ENCODE results near the gene KAZALD1. TPM values are rescaled to one million over a fixed set of nuclear protein-coding genes. Genes with fewer than 3 reads are reported as not detected.

Gene KAZALD1
- total RNA-seq, 2 experiments from 2014 or later = 0.35 to 0.53 TPM

DNA sequence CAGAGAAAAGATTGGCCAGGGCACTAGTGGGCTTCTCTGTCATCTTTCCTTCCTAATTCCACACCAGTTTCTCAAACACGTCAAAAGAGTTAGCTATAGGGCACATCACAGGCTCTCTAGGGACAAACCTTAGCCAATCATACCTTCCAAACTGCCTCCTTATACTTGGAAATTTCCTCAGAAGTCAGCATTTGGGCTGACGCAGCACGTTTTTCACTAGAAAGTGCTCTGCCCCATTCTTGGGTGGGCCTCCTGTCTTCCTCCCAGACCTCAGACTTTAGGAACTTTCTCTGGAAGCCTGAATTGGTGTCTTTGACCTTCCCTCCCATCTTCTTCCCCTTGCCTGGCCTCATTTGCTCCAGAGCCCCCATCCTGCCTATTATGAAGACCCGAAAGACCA lies 19.7 kb upstream of the KAZALD1 start:
- ChIA-PET POLR2A (interaction anchor here (0.5 to 6.0 kb wide), 9 partner anchors 8 to 106 kb away, joined by 3 to 44 read pairs (median 6); partner anchors contain the start of genes KAZALD1, PDZD7 and SFXN3), CTCF (interaction anchor here (0.7 to 22.6 kb wide), 13 partner anchors 10 to 100 kb away, joined by 3 to 515 read pairs (median 5); partner anchors contain the start of genes KAZALD1, PDZD7 and SFXN3)
- H3K27ac Mint-ChIP-seq = no peak overlapping the region
- peaks cover 20% of the 10 kb centered on the region for H3K27me3 Mint-ChIP-seq
- H3K36me3 Mint-ChIP-seq (ENCODE audit: low read depth) = peaks cover 22% of the 10 kb centered on the region
- H3K4me3 Mint-ChIP-seq = peak overlapping the region; percentile 96
- H3K4me1 Mint-ChIP-seq = peaks cover 27% of the 10 kb centered on the region
- DNase-seq = no peak
- H3K9me3 Mint-ChIP-seq = no peaks in the 10 kb centered on the region

DNA sequence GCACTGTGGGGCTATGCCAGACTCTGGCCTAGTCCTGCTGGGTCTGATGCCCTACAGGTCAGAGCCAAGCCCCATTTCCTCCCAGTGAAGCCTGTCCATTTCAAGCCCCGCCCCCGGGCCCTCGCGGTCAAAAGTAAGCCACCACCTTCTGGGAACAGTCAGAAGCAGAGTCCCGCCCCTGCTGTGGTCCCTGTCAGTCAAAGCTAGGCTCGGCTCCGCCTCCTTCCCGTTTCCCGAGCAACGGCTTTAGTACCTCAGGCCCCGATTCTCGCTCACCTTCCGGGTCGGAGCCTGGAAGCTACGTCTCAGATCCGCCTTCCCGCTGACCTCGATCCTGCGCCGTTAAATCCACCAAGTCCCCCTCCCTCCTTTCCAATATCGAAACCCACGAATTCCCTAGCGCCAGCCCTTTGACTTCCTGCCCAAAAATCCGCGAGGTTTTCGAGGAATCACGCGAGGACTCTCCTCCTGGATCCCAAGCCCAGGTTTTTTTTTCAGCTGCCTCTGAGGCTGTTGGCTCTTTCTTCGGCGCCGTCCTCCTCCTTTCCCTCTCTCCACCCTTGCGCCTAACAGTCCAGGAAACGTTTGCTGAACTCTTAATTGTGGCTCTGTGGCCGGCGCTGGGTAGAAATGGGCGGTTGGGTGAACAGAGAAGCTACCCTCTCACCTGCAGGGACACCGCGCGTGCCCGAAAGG lies 19.0 kb upstream of the KAZALD1 start:
- Mint-ChIP-seq H3K4me3 (peak overlapping the region; percentile 96), H3K9me3 (no peaks in the 10 kb centered on the region), H3K27me3 (peaks cover 27% of the 10 kb centered on the region), H3K4me1 (peaks cover 27% of the 10 kb centered on the region), H3K27ac (peak overlapping the region; percentile 80), H3K36me3 (ENCODE audit: low read depth) (peaks cover 15% of the 10 kb centered on the region)
- DNase-seq = peak; percentile 93
- ChIA-PET CTCF (interaction anchor here (0.7 to 22.6 kb wide), 10 partner anchors 11 to 99 kb away, joined by 3 to 515 read pairs (median 8); partner anchors contain the start of genes KAZALD1, PDZD7 and SFXN3), POLR2A (interaction anchor here (0.5 to 6.0 kb wide), 10 partner anchors 7 to 106 kb away, joined by 3 to 44 read pairs (median 6); partner anchors contain the start of genes KAZALD1, PDZD7 and SFXN3)

DNA sequence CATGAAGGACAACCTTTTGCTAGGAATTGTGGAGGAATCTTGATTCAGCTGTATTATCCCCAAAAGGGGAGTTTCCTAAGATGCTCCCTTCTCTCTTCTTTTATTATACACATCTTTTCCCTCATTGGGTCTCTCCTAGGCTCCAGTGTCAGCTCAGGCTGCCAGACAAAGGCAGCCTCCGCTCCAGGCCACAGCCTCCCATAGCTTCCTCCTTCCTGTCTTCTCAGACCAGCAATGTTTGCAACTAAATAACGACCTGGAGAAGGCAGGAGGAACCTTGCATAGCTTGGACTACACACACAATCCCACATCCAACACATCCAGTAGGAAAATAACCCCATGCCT lies 18.5 kb upstream of the KAZALD1 start:
- peak overlapping the region; percentile 96 for H3K4me3 Mint-ChIP-seq
- H3K4me1 Mint-ChIP-seq = peaks cover 28% of the 10 kb centered on the region
- H3K27ac Mint-ChIP-seq = no peak overlapping the region
- no peaks in the 10 kb centered on the region for H3K9me3 Mint-ChIP-seq
- peaks cover 32% of the 10 kb centered on the region for H3K27me3 Mint-ChIP-seq
- ChIA-PET POLR2A (interaction anchor here (0.7 to 6.0 kb wide), 8 partner anchors 8 to 89 kb away, joined by 3 to 44 read pairs (median 6); partner anchors contain the start of genes KAZALD1, PDZD7 and SFXN3), CTCF (interaction anchor here (0.8 to 22.6 kb wide), 10 partner anchors 11 to 171 kb away, joined by 3 to 515 read pairs (median 8); partner anchors contain the start of genes KAZALD1, PDZD7 and SFXN3)
- peaks cover 10% of the 10 kb centered on the region for H3K36me3 Mint-ChIP-seq (ENCODE audit: low read depth)
- no peak for DNase-seq

DNA sequence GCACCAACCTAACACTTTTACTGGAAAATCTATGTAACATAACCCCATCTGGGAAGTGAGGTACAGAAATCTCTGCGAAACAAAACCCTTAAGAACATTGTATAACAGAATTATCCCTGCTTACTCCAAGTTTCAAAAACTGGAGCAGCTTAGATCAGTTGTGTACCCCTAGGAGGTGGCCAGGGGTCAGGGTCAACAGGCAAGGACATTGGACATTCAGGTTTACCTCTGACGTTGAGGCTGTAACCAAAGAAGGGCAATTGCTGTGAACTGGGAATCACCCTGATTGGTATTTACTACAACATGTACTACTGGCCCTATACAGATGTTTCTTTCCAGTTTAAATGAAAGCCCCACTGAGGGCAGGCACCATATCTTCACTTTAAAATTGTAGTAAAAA lies 17.7 kb upstream of the KAZALD1 start:
- peaks cover 34% of the 10 kb centered on the region for H3K4me1 Mint-ChIP-seq
- DNase-seq = no peak
- ChIA-PET CTCF (interaction anchor here (0.8 to 22.6 kb wide), 6 partner anchors 12 to 170 kb away, joined by 4 to 515 read pairs (median 32); partner anchors contain the start of genes KAZALD1, PDZD7 and SFXN3), POLR2A (interaction anchor here (1.8 to 6.0 kb wide), 4 partner anchors 8 to 18 kb away, joined by 7 to 44 read pairs (median 22); partner anchors contain the start of genes KAZALD1, PDZD7 and SFXN3)
- no peak overlapping the region for H3K27ac Mint-ChIP-seq
- peaks cover 40% of the 10 kb centered on the region for H3K27me3 Mint-ChIP-seq
- H3K4me3 Mint-ChIP-seq = no peak overlapping the region
- H3K36me3 Mint-ChIP-seq (ENCODE audit: low read depth) = peaks cover 3% of the 10 kb centered on the region
- H3K9me3 Mint-ChIP-seq = no peaks in the 10 kb centered on the region

DNA sequence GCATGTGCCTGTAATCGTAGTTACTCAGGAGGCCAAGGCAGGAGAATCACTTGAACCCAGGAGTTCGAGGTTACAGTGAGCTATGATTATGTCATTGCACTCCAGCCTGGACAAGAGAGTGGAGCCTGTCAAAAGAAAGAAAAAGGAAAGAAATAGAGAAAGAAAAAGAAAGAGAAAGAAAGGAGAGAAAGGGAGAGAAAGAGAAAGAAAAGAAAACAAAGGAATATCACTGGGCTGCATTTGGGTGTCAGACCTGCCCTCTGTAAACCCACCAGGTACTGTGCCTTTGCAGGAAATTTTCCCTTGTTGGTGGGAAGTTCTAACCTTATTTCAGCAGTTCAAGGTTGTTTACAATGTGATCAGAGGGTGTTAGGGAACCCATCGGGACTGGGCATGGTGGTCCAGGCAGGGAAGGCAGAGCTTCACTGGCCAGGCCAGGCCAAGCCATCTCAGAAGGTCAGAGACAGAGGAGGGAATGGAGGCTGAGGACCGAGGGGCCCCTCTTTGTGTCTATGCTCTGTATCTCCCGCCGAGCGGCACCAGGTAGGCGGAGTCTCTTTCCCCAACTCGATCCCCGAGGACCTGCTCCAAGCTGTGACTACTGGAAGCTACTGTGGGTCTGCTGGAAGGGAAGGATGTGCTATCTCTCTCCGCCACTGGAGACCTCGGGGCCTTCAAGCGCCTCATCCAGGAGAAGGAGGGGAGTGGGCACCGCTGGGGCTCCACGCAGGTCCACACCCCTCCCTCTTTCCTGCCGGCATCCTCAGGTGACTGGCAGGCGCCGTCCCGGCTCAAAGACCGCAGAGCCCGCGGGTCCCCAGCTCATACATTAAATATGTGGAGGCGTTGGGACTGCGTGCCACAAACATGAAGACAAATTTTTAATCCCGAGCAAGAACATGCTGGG lies 15.2 kb upstream of the KAZALD1 start:
- Mint-ChIP-seq H3K4me3 (no peak overlapping the region), H3K27me3 (peaks cover 50% of the 10 kb centered on the region), H3K9me3 (no peaks in the 10 kb centered on the region), H3K36me3 (ENCODE audit: low read depth) (no peaks in the 10 kb centered on the region), H3K4me1 (peaks cover 40% of the 10 kb centered on the region), H3K27ac (no peak overlapping the region)
- DNase-seq = no peak
- CTCF ChIA-PET = interaction anchor here (1.2 to 23.6 kb wide), 4 partner anchors 2 to 95 kb away, joined by 4 to 515 read pairs (median 260); partner anchors contain the start of gene KAZALD1
- POLR2A ChIA-PET = interaction anchor here (1.1 to 1.4 kb wide), 2 partner anchors 16 to 49 kb away, joined by 3 read pairs; partner anchors contain the start of genes PDZD7 and SFXN3

DNA sequence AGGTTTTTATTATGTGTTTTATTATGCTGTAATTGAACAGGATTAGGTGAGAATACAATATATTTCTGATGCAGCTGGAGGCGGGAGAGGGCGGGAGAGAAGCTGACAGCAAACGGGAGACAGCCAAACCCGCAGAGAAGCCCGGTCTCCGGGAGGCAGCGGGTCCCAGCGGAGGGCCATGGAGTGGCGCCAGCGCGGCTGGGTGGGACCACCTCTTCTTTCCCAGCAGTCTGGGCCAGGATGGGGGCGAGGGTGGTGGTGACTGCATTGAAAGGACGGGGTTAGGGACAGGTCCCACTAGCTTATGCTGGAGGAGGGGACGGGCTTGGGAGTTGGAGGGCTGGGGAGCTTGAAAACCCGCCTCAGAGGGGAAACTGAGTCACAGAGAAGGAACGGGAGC lies 14.5 kb upstream of the KAZALD1 start:
- peaks cover 50% of the 10 kb centered on the region for H3K27me3 Mint-ChIP-seq
- CTCF ChIA-PET = interaction anchor here (1.7 to 23.6 kb wide), 3 partner anchors 2 to 28 kb away, joined by 6 to 515 read pairs (median 515); partner anchors contain the start of gene KAZALD1
- no peaks in the 10 kb centered on the region for H3K36me3 Mint-ChIP-seq (ENCODE audit: low read depth)
- H3K4me3 Mint-ChIP-seq = no peak overlapping the region
- no peak overlapping the region for H3K27ac Mint-ChIP-seq
- no peak for DNase-seq
- H3K9me3 Mint-ChIP-seq = no peaks in the 10 kb centered on the region
- POLR2A ChIA-PET = interaction anchor here (1.1 kb wide), 2 partner anchors 16 to 50 kb away, joined by 3 read pairs; partner anchors contain the start of genes PDZD7 and SFXN3
- H3K4me1 Mint-ChIP-seq = peaks cover 33% of the 10 kb centered on the region

DNA sequence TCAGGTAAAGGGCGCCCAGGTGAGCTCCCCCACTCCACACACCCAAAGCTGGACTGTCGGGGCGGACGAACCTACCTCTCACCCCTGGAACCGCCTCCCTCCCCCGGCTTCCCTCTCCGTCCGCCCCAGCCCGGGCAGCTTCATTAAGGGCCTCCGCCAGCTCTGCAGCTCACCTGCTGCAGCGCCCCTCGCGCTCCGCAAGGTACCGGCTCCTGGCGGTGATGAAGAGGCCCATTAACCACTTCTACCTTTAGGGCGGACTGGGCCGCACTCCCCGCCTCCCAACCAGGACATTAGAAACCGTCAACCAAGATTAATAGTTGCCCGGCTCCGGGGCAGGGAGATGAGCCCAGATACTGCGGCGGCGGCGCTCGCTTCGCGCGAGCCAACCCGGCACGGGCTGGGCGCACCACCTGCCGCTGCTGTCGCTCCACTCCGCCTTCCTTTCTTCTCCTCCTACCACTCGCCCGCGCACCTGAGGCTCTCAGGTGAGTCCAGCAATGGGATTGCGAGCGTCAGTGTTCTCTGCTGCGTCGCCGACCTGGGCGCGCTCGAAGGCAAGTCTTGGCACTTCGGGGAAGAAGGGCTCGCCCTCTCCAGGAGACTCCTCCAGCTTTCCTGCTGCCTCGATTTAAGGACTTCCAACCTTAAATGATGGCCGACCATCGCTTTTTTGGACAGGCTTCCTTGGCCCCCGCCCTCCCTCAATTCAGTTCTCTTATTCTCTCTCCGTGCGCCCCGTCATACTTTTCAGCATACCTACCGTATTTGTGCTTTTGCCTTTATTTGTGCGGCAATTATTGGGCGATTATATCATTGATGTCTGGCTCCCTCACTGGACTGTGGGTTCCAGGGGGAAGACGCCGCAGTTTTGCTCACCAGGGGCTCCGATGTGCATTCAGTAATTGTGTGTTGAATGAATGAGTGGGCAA lies 13.6 kb upstream of the KAZALD1 start:
- no peak overlapping the region for H3K4me3 Mint-ChIP-seq
- H3K4me1 Mint-ChIP-seq = peaks cover 23% of the 10 kb centered on the region
- no peak for DNase-seq
- peaks cover 48% of the 10 kb centered on the region for H3K27me3 Mint-ChIP-seq
- no peaks in the 10 kb centered on the region for H3K9me3 Mint-ChIP-seq
- no peak overlapping the region for H3K27ac Mint-ChIP-seq
- CTCF ChIA-PET = interaction anchor here (22.6 to 23.6 kb wide), 2 partner anchors 3 to 10 kb away, joined by 515 read pairs; partner anchors contain the start of gene KAZALD1
- POLR2A ChIA-PET = interaction anchor here (1.1 kb wide), 2 partner anchors 17 to 51 kb away, joined by 3 read pairs; partner anchors contain the start of genes PDZD7 and SFXN3
- H3K36me3 Mint-ChIP-seq (ENCODE audit: low read depth) = no peaks in the 10 kb centered on the region

DNA sequence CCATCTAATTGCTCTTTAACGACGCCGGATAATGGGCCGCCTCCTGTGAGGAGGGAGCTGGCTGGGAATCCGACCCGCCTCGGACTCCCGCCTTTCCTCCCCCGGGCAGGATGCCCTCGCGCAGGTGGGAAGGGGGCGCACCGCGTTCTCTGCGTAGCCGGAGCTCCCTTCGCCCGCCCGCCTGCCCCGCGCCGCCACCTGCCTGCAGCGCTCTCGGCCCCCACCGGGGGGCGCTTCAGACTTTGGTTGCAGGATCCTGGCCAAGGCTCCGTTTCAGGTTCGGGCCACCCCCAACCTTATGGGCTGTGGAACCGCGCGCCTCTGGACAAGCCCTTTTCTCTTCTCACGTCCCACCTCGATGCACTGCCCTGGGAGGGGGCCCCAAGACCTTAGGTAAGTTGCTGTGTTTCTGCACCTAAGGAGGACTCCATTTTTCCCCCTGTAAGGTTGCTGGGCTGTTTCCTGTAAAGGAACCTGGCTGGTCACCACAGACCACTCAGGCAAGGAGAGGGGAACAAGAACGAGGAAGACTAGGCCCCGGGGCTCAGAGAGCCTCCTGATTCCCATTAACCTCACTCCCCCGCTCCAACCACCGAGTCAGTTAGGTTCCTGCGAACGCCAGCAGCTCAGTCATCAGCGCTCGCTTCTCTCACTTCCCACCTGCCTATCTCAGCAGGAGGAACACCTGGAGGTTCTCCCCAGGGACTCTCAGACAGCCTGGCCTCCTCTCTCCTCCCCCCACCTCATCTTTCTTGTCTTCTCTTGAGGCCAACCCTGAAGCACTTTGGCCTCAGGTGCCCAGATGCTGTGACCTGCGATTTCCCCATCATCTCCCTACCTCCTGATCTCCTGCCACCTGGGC lies 11.3 kb upstream of the KAZALD1 start:
- DNase-seq = peak; percentile 83
- H3K9me3 Mint-ChIP-seq = no peaks in the 10 kb centered on the region
- peaks cover 32% of the 10 kb centered on the region for H3K4me1 Mint-ChIP-seq
- H3K4me3 Mint-ChIP-seq = no peak overlapping the region
- POLR2A ChIA-PET = interaction anchor here (1.0 to 2.8 kb wide), 9 partner anchors 7 to 19 kb away, joined by 3 to 11 read pairs (median 5); partner anchors contain the start of genes KAZALD1, PDZD7 and SFXN3
- H3K36me3 Mint-ChIP-seq (ENCODE audit: low read depth) = peaks cover 9% of the 10 kb centered on the region
- CTCF ChIA-PET = interaction anchor here (0.8 to 23.6 kb wide), 25 partner anchors 5 to 519 kb away, joined by 3 to 515 read pairs (median 5); partner anchors contain the start of genes KAZALD1, PDZD7 and SFXN3
- H3K27ac Mint-ChIP-seq = no peak overlapping the region
- H3K27me3 Mint-ChIP-seq = peaks cover 41% of the 10 kb centered on the region

DNA sequence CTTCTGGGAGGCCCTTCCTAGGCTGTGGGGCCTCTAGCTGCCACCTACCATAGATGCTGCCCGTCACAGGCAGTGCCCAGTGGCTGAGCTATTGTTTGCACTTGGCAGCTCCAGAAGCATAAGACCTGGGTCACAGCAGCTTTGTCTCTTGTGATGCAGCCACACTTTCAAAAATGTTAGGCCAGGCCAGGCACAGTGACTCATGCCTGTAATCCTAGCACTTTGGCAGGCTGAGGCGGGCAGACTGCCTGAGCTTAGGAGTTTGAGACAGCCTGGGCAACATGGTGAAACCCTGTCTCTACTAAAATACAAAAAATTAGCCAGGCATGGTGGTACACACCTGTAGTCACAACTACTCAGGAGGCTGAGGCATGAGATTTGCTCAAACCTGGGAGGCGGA lies 9.5 kb upstream of the KAZALD1 start:
- Mint-ChIP-seq H3K4me1 (peaks cover 39% of the 10 kb centered on the region), H3K4me3 (no peak overlapping the region), H3K9me3 (no peaks in the 10 kb centered on the region), H3K27ac (no peak overlapping the region), H3K36me3 (ENCODE audit: low read depth) (peaks cover 18% of the 10 kb centered on the region), H3K27me3 (peaks cover 29% of the 10 kb centered on the region)
- POLR2A ChIA-PET = interaction anchor here (2.0 to 2.8 kb wide), 3 partner anchors 8 to 21 kb away, joined by 8 to 11 read pairs (median 8); partner anchors contain the start of genes PDZD7 and SFXN3
- no peak for DNase-seq
- CTCF ChIA-PET = interaction anchor here (1.1 to 23.6 kb wide), 6 partner anchors 6 to 90 kb away, joined by 3 to 515 read pairs (median 30); partner anchors contain the start of gene KAZALD1

DNA sequence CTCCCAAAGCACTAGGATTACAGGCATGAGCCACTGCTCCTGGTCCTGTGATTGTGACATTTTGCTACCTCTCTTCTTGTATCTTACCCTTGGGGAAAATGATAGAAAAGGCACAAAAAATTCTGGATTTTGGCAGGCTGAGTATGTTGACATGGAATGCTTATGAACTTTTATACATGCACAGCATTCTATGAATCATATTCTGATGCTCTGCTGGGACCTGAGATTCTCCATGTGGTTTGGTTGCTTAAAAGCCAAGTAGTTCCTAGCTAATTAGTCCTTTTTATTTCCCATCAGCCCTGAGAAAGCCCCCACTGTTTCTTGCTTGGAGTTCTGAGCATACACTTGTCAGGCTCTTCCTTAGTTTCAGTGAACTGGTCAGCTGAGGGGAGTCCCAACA lies 8.3 kb upstream of the KAZALD1 start:
- peaks cover 16% of the 10 kb centered on the region for H3K27me3 Mint-ChIP-seq
- no peak overlapping the region for H3K4me3 Mint-ChIP-seq
- ChIA-PET CTCF (interaction anchor here (0.6 to 23.6 kb wide), 4 partner anchors 5 to 61 kb away, joined by 3 to 515 read pairs (median 262); partner anchors contain the start of gene KAZALD1), POLR2A (interaction anchor here (1.3 kb wide), 1 partner anchor 10 kb away, joined by 3 read pairs; no protein-coding TSS in a partner anchor)
- peaks cover 22% of the 10 kb centered on the region for H3K36me3 Mint-ChIP-seq (ENCODE audit: low read depth)
- H3K4me1 Mint-ChIP-seq = peaks cover 42% of the 10 kb centered on the region
- DNase-seq = no peak
- no peaks in the 10 kb centered on the region for H3K9me3 Mint-ChIP-seq
- H3K27ac Mint-ChIP-seq = no peak overlapping the region

Data from activated CD4-positive, alpha-beta memory T cell treated with anti-CD3 and anti-CD28 coated beads, Interleukin-2, amount 10 ng/mL, durations not matched to agents 7 days and 5 days (primary cell).